Chondrocyte (in vitro differentiated cells): ENCODE data around the gene KLF3. TPM values are rescaled to one million over a fixed set of nuclear protein-coding genes. Genes with fewer than 3 reads are reported as not detected.

ENCODE experiments used
- DNase-seq: peaks from one replicate; pipeline ENCODE4 v3.0.0; 2021; ENCODE audit warnings: mixed read lengths, low spot score
- H3K27ac Mint-ChIP-seq: one replicate; pipeline ENCODE4 v1.8.0; 2021; ENCODE audit warnings: mild to moderate bottlenecking, moderate library complexity, mixed read lengths; ENCODE audit not compliant: unreplicated experiment
- H3K27me3 Mint-ChIP-seq: 2 replicates; pipeline ENCODE4 v1.8.0; 2021; ENCODE audit warnings: low read depth, mixed read lengths
- H3K36me3 Mint-ChIP-seq: 2 replicates; pipeline ENCODE4 v1.8.0; 2021; ENCODE audit warnings: low read depth, mixed read lengths
- H3K4me1 Mint-ChIP-seq: 2 replicates; pipeline ENCODE4 v1.8.0; 2021; ENCODE audit warnings: low read depth, mild to moderate bottlenecking, mixed read lengths
- H3K4me3 Mint-ChIP-seq: one replicate; pipeline ENCODE4 v1.8.0; 2021; ENCODE audit warnings: mild to moderate bottlenecking, moderate library complexity, mixed read lengths; ENCODE audit not compliant: unreplicated experiment
- H3K9me3 Mint-ChIP-seq: 2 replicates; pipeline ENCODE4 v1.8.0; 2021; ENCODE audit warnings: low read depth, mixed read lengths
- total RNA-seq: library from RNA; stranded (reverse); gene quantifications from 3 replicates; pipeline ENCODE4 v1.2.1, GENCODE V29; 2021
- TF ChIP-seq, protein P1 (sequence below): fragments of 200-600 bp; sonication (generic); IDR thresholded peaks from 2 replicates; pipeline ENCODE4 v1.5.0; 2021; ENCODE audit warnings: antibody characterized with exemption, mild to moderate bottlenecking, moderate library complexity

The KLF3 gene
- total RNA-seq, 1 donor from 2014 or later: 26.4 TPM

GRCh38 chr4:38684951-38685844 lies 21.2 kb downstream of the KLF3 start:
- no peaks in the 10 kb centered on the region for H3K27me3 Mint-ChIP-seq
- TF ChIP-seq, protein P1, sequence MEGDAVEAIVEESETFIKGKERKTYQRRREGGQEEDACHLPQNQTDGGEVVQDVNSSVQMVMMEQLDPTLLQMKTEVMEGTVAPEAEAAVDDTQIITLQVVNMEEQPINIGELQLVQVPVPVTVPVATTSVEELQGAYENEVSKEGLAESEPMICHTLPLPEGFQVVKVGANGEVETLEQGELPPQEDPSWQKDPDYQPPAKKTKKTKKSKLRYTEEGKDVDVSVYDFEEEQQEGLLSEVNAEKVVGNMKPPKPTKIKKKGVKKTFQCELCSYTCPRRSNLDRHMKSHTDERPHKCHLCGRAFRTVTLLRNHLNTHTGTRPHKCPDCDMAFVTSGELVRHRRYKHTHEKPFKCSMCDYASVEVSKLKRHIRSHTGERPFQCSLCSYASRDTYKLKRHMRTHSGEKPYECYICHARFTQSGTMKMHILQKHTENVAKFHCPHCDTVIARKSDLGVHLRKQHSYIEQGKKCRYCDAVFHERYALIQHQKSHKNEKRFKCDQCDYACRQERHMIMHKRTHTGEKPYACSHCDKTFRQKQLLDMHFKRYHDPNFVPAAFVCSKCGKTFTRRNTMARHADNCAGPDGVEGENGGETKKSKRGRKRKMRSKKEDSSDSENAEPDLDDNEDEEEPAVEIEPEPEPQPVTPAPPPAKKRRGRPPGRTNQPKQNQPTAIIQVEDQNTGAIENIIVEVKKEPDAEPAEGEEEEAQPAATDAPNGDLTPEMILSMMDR: no peak
- no peak overlapping the region for H3K27ac Mint-ChIP-seq
- peaks cover 29% of the 10 kb centered on the region for H3K36me3 Mint-ChIP-seq
- no peak for DNase-seq
- H3K4me3 Mint-ChIP-seq: no peak overlapping the region
- no peaks in the 10 kb centered on the region for H3K9me3 Mint-ChIP-seq
- peaks cover 49% of the 10 kb centered on the region for H3K4me1 Mint-ChIP-seq

DNA sequence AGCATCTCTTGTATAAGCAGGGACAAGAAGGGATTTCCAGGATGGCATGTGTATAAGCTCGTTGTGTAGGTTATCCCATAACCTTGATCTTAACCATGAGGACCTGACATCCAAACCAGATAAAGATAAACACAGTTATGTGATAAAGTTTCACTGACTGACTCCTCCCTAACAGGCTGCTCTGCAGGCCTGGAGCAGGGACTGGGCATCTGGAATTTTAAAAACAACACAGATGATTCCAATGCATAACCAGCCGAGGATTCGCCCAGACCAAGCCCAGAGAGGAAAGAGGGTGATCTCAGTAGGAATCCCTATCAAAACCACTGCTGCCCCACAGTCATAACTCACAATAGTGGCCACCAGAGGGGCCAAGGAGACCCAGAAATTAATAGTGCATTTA lies 22.7 kb downstream of the KLF3 start:
- no peaks in the 10 kb centered on the region for H3K9me3 Mint-ChIP-seq
- TF ChIP-seq, protein P1: no peak
- H3K4me1 Mint-ChIP-seq: peaks cover 54% of the 10 kb centered on the region
- no peaks in the 10 kb centered on the region for H3K27me3 Mint-ChIP-seq
- H3K27ac Mint-ChIP-seq: peak overlapping the region; percentile 0
- peaks cover 33% of the 10 kb centered on the region for H3K36me3 Mint-ChIP-seq
- no peak for DNase-seq
- no peak overlapping the region for H3K4me3 Mint-ChIP-seq

- TF ChIP-seq, protein P1: no peak
- Mint-ChIP-seq H3K27me3 (no peaks in the 10 kb centered on the region), H3K4me1 (peaks cover 57% of the 10 kb centered on the region), H3K9me3 (no peaks in the 10 kb centered on the region), H3K36me3 (peaks cover 33% of the 10 kb centered on the region), H3K4me3 (no peak overlapping the region), H3K27ac (no peak overlapping the region)
- DNase-seq: no peak
Observed at GRCh38 chr4:38687571-38688011, 23.6 kb downstream of the KLF3 start.

DNA sequence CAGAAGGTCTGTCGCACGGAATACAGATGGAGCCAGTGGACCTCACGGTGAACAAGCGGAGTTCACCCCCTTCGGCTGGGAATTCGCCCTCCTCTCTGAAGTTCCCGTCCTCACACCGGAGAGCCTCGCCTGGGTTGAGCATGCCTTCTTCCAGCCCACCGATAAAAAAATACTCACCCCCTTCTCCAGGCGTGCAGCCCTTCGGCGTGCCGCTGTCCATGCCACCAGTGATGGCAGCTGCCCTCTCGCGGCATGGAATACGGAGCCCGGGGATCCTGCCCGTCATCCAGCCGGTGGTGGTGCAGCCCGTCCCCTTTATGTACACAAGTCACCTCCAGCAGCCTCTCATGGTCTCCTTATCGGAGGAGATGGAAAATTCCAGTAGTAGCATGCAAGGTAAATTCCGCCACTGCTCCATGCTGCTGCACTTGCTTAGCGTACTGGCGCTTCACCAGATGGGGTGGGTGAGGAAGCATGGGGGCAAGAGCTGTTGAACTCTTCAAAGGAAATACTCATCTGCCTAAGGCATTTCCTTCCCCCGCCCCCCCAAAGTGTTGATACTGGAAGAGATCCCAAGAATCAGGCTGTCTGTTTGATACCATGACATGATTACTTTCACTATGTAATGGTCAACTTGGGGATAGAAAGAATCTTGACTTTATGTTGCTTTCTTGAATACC lies 24.8 kb downstream of the KLF3 start:
- Mint-ChIP-seq H3K4me1 (peaks cover 59% of the 10 kb centered on the region), H3K4me3 (no peak overlapping the region), H3K27me3 (no peaks in the 10 kb centered on the region), H3K27ac (peak overlapping the region; percentile 22), H3K36me3 (peaks cover 32% of the 10 kb centered on the region), H3K9me3 (no peaks in the 10 kb centered on the region)
- DNase-seq: no peak
- TF ChIP-seq, protein P1: no peak

GRCh38 chr4:38691251-38692008 lies 27.4 kb downstream of the KLF3 start:
- no peak for DNase-seq
- no peaks in the 10 kb centered on the region for H3K27me3 Mint-ChIP-seq
- TF ChIP-seq, protein P1: no peak
- H3K36me3 Mint-ChIP-seq: peaks cover 51% of the 10 kb centered on the region
- no peak overlapping the region for H3K4me3 Mint-ChIP-seq
- peaks cover 67% of the 10 kb centered on the region for H3K4me1 Mint-ChIP-seq
- H3K27ac Mint-ChIP-seq: peak overlapping the region; percentile 22
- no peaks in the 10 kb centered on the region for H3K9me3 Mint-ChIP-seq
